NCI-H345 treated with DMSO at 0.1 percent for 48 hours (cell line): ENCODE measurements around the gene PC.
"Not testable (repeated sequence)": the region's sequence is repeated elsewhere in the genome, so short reads cannot be mapped to it uniquely, and the experiment has no call there.

Experiments used
- DNase-seq: peaks from one replicate; lab custom pipeline; 2025; ENCODE audit not compliant: unreplicated experiment; lab: John Stamatoyannopoulos, UW

Gene PC

DNA sequence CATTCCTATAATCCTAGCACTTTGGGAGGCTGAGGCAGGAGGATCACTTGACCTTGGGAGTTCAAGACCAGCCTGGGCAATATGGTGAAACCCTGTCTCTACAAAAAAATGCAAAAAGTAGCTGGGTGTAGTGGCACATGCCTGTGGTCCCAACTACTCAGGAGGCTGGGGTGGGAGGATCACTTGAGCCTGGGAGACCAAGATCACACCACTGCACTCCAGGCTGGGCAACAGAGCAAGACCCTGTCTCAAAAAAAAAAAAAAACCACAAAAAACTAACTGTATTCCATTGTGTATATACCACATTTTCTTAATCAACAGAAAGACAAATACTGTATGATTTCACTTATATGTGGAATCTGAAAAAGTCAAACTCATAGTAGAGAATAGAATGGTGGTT lies 158.4 kb downstream of the PC start:
- DNase-seq, result not testable (repeated sequence)
